GM18498 (cell line): ENCODE results near the gene SETD4.

Experiments
- ATAC-seq: cut with Tn5 transposase; IDR thresholded peaks from one replicate; pipeline ENCODE4 v1.9.1; 2021; ENCODE audit warnings: mild to moderate bottlenecking, moderate library complexity; ENCODE audit not compliant: unreplicated experiment

Gene SETD4

GRCh38 chr21:36048357-36048756 lies 12.0 kb downstream of the SETD4 start:
- no peak for ATAC-seq

GRCh38 chr21:36047139-36047538 lies 13.2 kb downstream of the SETD4 start:
- no peak for ATAC-seq

DNA sequence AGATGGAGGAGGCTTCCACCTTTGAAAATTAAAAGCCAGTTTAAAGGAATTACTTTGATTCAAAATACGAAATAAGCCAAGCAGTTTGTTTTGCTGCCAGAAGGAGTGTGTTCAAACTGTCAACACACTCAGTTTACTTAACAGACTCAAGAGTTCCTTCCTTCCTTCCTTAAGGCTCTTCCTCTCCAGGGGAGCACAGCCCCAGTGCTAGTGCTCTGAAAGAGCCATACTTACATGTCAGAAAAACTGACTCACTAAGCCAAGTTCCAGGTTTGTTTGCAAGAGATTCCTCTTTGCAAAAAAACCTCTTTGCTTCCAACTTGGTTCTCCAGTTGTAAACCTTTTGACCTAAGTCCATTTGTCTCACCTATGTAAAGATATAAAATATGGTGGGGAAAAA lies 14.3 kb downstream of the SETD4 start:
- ATAC-seq: no peak

GRCh38 chr21:36044056-36044455 lies 16.3 kb downstream of the SETD4 start:
- no peak for ATAC-seq

DNA sequence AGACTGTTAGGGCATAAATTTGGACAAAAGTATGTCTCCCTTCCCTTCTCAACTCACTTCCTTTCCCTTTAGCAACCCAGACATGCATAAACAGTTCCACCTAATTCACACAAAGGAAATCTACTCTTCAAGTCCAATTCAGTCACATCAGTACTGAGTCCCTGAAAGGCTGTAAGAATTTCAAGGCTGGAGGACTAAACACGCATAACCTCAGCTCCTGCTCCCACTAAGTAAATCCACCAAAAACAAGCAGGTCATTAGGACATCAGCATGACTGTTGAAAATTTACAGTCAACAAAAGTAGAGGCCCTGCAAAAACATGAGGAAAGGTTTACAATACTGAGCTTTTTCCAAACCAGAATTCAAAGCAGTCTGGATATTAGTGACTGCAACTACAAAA lies 18.4 kb downstream of the SETD4 start:
- no peak for ATAC-seq

DNA sequence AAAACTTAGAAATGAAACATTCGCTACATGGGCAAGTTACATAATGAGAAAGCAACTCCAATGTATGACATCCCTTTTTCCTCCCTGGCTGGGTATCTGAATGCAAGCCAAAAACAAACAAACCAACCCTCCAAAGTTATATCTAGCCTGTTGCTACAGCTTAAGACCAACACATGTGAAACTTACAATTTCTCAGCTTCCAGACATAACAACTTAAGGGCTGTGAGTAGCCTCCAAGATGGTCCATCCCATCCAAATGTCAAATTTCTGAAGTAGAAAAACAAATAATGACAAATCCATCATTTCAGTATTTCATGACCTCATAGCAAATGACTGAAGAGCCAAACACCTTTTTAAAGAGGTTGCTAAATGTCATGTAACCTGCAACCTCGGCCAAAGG lies 19.9 kb downstream of the SETD4 start:
- ATAC-seq: no peak

GRCh38 chr21:36039861-36040260 lies 20.5 kb downstream of the SETD4 start:
- ATAC-seq: no peak

DNA sequence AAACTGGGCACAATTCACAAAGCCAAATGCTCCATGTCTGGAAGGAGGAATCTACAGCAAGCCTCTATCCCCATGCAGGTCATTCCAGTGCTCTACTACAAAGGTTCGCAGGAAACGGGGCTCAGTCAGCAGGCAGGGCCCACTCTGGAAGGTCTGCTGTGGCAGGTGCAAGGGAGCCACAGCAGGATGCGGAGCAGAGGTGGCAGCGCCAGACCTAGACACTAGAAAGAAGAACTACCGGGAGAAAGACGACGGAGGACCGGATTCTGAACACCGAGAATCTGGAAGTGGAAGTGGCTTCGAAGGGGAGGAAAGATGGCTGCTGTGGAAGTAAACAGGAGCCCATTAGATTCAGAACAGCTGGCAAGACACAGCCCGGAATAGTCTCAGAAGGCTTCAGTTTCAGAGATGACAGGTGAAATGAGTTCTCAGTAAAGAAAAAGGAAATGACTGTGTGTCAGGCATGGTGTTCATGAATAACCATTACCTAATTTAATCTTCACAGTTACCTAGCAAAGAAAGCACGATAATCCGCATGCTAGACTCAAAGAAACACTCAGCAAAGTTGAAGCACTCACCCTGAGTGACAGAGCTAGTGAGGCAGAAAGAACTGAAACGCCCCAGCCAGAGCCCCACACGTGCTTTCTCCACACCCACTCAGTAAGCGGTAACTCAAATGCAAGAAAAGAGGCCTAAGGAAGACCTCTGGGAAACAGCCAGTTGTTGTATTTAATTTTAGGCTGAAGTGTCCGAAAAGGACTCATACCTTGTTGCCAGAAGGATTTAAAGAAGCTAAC lies 21.4 kb downstream of the SETD4 start:
- no peak for ATAC-seq

GRCh38 chr21:36035381-36035791 lies 24.9 kb downstream of the SETD4 start:
- ATAC-seq: no peak

DNA sequence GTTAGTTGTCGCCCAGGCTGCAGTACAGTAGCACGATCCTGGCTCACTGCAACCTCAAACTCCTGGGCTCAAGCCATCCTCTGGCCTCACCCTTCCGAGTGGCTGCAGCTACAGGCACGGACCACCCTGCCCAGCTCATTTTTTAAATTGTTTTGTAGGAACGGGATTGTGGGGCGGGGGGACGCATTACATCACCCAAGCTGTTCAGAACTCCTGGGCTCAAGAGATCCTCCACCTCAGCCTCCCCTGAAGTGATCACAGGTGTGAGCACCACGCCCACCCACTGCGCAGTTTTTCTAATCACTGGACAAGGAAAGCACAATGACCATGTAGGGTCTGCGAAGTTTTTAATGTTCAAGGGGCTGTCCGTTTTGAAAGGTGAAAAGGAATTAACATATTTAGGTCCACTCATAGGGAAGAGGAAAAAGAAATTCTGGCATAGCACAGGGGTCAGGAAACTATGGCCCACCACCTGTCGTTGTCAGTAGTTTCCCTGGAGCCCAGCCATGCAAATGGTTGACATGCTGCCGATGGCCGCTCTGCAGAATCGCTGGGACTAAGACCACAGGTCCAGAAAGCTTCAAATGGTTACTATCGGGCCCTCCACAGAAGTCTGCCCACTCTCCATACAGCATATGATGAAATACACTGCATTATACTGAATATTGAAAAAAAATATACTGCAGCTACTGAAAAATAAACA lies 26.0 kb downstream of the SETD4 start:
- no peak for ATAC-seq

DNA sequence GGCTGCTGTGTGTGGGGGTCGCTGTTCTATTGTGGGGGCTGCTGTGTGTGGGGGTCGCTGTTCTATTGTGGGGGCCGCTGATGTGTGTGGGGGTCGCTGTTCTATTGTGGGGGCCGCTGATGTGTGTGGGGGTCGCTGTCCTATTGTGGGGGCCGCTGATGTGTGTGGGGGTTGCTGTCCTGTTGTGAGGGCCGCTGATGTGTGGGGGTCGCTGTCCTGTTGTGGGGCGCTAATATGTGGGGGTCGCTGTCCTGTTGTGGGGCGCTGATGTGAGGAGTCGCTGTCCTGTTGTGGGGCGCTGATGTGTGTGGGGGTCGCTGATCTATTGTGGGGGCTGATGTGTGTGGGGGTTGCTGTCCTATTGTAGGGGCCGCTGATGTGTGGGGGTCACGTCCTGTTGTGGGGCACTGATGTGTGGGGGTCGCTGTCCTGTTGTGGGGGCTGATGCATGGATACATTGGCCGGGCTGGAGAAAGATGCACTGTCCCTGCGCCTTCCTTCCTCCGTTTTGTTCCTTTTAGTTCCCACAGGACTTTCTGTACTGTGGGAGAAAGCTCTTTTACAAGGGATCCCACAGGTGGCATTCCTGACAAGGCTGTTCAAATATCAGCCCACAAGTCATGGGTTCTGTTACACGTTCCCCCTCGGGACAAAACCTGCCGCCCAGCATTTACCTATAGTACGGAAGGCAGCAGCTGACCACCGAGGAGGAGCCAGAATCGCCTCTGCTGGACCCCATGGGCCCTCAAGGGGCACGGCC lies 27.5 kb downstream of the SETD4 start:
- ATAC-seq: no peak

GRCh38 chr21:36030581-36031189 lies 29.6 kb downstream of the SETD4 start:
- no peak for ATAC-seq

DNA sequence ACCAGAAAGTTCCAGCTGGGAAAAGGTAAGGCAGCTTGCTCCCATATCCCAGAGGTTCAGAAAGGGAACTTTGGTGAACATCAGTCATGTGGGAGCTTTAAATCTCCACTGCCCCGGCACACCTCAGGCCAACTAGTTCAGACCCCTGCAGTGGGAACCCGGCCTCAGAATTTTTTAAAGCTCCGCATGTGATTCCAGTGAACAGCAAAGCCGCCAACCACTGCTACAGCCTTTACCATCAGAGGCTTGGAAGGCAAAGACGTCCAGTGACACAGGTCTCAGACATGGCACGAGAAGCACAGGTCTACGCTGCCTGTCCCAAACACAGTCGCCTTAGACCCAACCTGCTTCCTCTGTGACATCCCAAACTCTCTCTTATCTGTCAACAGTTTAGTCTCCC lies 31.0 kb downstream of the SETD4 start:
- no peak for ATAC-seq

DNA sequence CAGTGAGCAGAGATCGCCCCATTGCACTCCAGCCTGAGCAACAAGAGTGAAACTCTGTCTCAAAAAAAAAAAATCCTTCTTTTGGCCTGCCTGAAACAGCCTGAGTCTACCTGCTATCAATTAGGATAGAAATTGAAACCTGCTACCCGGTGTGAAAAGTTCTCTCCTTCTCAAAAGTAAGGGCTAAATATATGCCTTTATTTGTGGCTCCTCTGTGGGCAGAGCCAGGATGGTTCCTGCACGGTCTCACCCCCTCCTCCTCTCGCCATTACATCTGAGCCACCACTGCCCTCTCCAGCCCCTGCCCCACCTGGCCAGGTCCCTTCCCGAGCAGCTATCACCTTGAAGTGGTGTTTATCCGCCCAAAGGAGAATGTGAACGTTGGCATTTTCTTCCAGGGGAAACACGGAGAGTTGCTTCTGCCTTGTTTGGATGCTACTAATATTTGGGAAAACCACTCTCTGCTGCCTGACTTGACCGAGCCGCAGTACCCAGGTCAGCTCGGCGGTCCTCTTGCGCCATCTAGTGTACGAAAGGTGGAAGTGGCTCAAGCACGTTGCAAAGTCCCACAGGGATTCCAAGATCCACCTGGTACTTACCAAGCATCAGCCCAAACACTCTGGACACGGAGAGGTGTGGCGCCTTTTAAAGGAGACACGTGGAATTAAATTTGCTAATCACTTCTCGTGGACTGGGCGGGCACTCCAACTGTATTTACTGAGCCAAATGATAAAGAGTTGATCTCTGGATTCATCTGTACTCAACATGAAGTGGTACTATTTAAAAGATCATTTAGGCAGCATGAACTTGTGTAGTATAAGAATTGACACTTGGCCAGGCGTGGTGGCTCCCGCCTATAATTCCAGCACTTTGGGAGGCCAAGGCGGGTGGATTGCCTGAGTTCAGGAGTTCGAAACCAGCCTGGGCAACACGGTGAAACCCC lies 31.9 kb downstream of the SETD4 start:
- peak; percentile 56 for ATAC-seq

GRCh38 chr21:36027347-36027746 lies 33.0 kb downstream of the SETD4 start:
- no peak for ATAC-seq

DNA sequence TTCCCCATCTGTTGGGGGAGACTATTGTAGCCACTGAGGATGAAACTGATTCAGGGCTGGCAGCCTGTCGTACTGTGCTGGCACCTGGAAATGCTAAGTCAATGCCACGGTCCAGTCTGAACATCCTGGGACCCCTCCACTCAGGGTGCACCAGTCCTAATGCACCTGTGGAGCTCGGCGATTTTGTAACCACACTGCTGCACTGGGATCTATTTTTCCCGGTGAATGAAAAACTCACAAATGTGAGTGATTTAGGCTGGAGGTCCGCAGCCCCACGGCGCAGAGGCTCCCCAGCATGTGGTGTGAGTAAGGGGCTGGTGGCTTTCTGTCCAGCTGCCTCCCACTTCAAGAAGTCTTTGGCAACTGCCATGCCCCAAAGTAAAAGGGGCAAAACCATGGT lies 35.5 kb downstream of the SETD4 start:
- no peak for ATAC-seq

DNA sequence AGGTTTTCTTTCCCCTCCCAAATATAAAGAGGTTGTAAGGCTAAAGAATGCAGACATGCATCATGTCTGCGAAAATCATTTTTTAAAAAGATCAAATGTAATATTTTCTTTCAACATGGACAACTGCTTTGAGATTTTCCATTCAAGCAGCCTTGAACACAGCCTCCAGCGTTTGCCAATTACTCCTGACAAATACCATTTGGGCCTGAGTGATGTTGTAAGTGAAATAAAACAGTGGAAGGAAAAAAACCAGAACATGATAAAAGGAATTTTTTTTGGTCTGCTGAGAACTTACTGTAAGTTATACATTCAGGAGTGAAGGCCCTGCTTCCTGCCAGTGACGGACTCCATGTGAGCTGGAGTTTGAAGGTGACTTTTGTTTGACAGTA lies 37.2 kb downstream of the SETD4 start:
- ATAC-seq: no peak

DNA sequence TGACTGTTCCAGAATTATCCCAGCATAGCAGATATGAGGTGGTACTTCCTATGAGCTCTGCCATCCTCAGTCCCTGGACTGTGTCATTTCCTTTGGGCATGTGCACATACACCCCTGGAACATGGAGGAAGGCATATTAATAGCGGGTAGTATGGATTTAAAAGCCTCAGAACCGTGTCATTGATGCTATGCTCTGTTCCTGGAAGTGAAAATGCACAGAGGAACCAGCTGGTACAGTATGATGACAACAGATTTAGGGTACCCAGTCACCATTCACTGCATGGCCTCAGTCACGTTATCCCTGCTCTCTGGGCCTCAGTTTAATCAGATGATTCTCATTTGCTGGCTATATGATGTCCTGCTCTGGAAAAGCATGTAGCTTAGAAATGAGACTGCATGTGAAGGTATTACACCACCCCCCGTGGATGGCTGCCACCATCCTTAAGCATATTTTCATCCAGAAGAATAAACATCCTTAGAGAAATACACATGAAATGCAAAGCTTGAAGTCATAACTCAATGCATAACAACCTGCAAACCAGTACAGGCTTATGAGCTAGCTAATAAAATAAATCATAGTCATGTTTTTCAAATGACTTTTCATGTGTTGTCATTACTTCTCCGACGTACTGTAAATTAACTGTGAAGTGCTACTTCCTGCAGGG lies 37.8 kb downstream of the SETD4 start:
- no peak for ATAC-seq

DNA sequence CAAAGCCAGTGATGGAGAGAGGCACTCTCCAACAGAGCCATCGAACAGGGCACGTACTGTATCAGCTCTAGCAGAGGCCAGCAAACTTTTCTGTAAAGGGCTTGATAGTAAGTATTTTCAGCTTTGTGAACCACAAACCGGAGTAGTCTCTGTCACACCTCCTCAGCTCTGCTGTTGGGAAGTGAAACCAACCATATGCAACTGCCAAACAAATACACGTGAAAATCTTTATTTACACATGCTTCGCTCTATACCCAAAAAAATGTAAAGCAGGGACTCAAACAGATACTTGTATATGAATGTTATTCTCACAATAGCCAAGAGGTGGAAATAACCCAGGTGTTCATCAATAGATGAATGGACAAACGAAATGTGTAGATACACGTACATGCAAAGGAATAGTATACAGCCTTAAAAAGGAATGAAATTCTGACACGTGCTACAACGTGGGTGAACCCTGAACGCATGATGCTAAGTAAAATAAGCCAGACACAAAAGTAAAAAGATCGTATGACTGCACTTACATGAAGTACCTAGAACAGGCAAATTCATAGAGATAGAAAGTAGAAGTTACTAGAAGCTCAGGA lies 39.0 kb downstream of the SETD4 start:
- peak; percentile 83 for ATAC-seq
